ENCODE results near the gene CABCOCO1. TPM values are rescaled to one million over a fixed set of nuclear protein-coding genes. Genes with fewer than 3 reads are reported as not detected.

CABCOCO1 gene
- total RNA-seq, 1 experiment from 2014 or later, result not detected

DNA sequence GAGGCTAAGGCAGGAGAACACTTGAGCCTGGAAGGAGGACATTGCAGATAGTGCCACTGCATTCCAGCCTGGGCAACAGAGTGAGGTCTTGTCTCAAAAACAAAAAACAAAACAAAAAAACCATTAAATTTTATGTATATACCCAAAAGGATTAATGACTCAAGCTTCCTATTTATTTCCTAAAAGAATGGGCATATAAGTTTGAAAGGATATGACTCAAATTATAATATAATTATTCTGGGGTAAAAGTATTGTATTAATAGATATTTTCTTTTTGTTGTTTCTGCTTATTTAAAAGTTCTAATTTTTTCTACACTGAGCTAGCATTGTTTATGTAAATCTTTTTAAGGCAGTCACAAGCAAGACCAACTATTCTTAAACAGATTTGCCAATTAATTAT lies 42.2 kb upstream of the CABCOCO1 start:
- Mint-ChIP-seq H3K36me3 (ENCODE audit: insufficient read depth, unreplicated experiment) (no peaks in the 10 kb centered on the region), H3K4me3 (ENCODE audit: unreplicated experiment) (no peak overlapping the region), H3K27ac (ENCODE audit: unreplicated experiment) (no peak overlapping the region), H3K4me1 (ENCODE audit: low read depth, unreplicated experiment) (peaks cover 11% of the 10 kb centered on the region), H3K27me3 (ENCODE audit: insufficient read depth, unreplicated experiment) (peaks cover 12% of the 10 kb centered on the region), H3K9me3 (ENCODE audit: unreplicated experiment) (no peaks in the 10 kb centered on the region)
- H3K4me3 ChIP-seq (ENCODE audit: low read depth, low read length), result no peak overlapping the region
- no peaks in the 10 kb centered on the region for H3K36me3 ChIP-seq (ENCODE audit: control insufficient read depth, insufficient read depth, low read length)
- no peak for DNase-seq
- POLR2A ChIA-PET, result no interaction called here
- H3K9me3 ChIP-seq, result no peaks in the 10 kb centered on the region
- intact Hi-C loops (cut with micrococcal nuclease; ENCODE audit: unreplicated experiment), result loop anchor here (10.0 kb wide), 1 partner anchor 294 kb away; no protein-coding TSS in a partner anchor
- TF ChIP-seq, protein P1, sequence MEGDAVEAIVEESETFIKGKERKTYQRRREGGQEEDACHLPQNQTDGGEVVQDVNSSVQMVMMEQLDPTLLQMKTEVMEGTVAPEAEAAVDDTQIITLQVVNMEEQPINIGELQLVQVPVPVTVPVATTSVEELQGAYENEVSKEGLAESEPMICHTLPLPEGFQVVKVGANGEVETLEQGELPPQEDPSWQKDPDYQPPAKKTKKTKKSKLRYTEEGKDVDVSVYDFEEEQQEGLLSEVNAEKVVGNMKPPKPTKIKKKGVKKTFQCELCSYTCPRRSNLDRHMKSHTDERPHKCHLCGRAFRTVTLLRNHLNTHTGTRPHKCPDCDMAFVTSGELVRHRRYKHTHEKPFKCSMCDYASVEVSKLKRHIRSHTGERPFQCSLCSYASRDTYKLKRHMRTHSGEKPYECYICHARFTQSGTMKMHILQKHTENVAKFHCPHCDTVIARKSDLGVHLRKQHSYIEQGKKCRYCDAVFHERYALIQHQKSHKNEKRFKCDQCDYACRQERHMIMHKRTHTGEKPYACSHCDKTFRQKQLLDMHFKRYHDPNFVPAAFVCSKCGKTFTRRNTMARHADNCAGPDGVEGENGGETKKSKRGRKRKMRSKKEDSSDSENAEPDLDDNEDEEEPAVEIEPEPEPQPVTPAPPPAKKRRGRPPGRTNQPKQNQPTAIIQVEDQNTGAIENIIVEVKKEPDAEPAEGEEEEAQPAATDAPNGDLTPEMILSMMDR (IDR thresholded peaks at IDR 0.05; ENCODE audit: insufficient read depth in 1 of 2, low read depth in 1 of 2, low read length in 1 of 2, severe bottlenecking in 1 of 2, unreplicated experiment in 1 of 2), result no peak
- CTCF ChIA-PET, result no interaction called here
- no TSS peak for BruUV-seq (replicated peaks)
- no peaks in the 10 kb centered on the region for H3K4me1 ChIP-seq
- H3K27me3 ChIP-seq (replicated peaks; ENCODE audit: control insufficient read depth, insufficient read depth, low read length), result no peaks in the 10 kb centered on the region

- H3K36me3 Mint-ChIP-seq (ENCODE audit: insufficient read depth, unreplicated experiment), result no peaks in the 10 kb centered on the region
- intact Hi-C loops (cut with micrococcal nuclease; ENCODE audit: unreplicated experiment), result loop anchor here (10.0 kb wide), 1 partner anchor 293 kb away; no protein-coding TSS in a partner anchor
- no peaks in the 10 kb centered on the region for H3K9me3 ChIP-seq
- H3K27me3 Mint-ChIP-seq (ENCODE audit: insufficient read depth, unreplicated experiment), result peaks cover 12% of the 10 kb centered on the region
- no peak overlapping the region for H3K27ac Mint-ChIP-seq (ENCODE audit: unreplicated experiment)
- no peaks in the 10 kb centered on the region for H3K9me3 Mint-ChIP-seq (ENCODE audit: unreplicated experiment)
- ChIA-PET CTCF (interaction anchor here (0.6 kb wide), 1 partner anchor 129 kb away, joined by 3 read pairs; no protein-coding TSS in a partner anchor), POLR2A (no interaction called here)
- no TSS peak for BruUV-seq (replicated peaks)
- no peaks in the 10 kb centered on the region for H3K27me3 ChIP-seq (replicated peaks; ENCODE audit: control insufficient read depth, insufficient read depth, low read length)
- H3K4me1 ChIP-seq, result no peaks in the 10 kb centered on the region
- H3K4me1 Mint-ChIP-seq (ENCODE audit: low read depth, unreplicated experiment), result peaks cover 11% of the 10 kb centered on the region
- peak in 1 of 2 experiments; percentile 17 for DNase-seq
- TF ChIP-seq, protein P1 (IDR thresholded peaks at IDR 0.05; ENCODE audit: insufficient read depth in 1 of 2, low read depth in 1 of 2, low read length in 1 of 2, severe bottlenecking in 1 of 2, unreplicated experiment in 1 of 2), result no peak
- no peak overlapping the region for H3K4me3 Mint-ChIP-seq (ENCODE audit: unreplicated experiment)
- H3K36me3 ChIP-seq (ENCODE audit: control insufficient read depth, insufficient read depth, low read length), result no peaks in the 10 kb centered on the region
- H3K4me3 ChIP-seq (ENCODE audit: low read depth, low read length), result no peak overlapping the region
Observed at GRCh38 chr10:61621605-61622051, 41.1 kb upstream of the CABCOCO1 start.

GRCh38 chr10:61623161-61623560 lies 39.6 kb upstream of the CABCOCO1 start:
- Histone ChIP-seq H3K27me3 (replicated peaks; ENCODE audit: control insufficient read depth, insufficient read depth, low read length) (no peaks in the 10 kb centered on the region), H3K36me3 (ENCODE audit: control insufficient read depth, insufficient read depth, low read length) (no peaks in the 10 kb centered on the region), H3K4me3 (ENCODE audit: low read depth, low read length) (no peak overlapping the region), H3K9me3 (no peaks in the 10 kb centered on the region), H3K4me1 (peaks cover under 1% of the 10 kb centered on the region)
- no peak for DNase-seq
- Mint-ChIP-seq H3K9me3 (ENCODE audit: unreplicated experiment) (no peaks in the 10 kb centered on the region), H3K36me3 (ENCODE audit: insufficient read depth, unreplicated experiment) (no peaks in the 10 kb centered on the region), H3K4me1 (ENCODE audit: low read depth, unreplicated experiment) (peaks cover 11% of the 10 kb centered on the region), H3K27me3 (ENCODE audit: insufficient read depth, unreplicated experiment) (peaks cover 6% of the 10 kb centered on the region), H3K27ac (ENCODE audit: unreplicated experiment) (no peak overlapping the region), H3K4me3 (ENCODE audit: unreplicated experiment) (no peak overlapping the region)
- no TSS peak for BruUV-seq (replicated peaks)
- POLR2A ChIA-PET, result interaction anchor here (0.5 kb wide), 1 partner anchor 393 kb away, joined by 4 read pairs; no protein-coding TSS in a partner anchor
- CTCF ChIA-PET, result no interaction called here
- TF ChIP-seq, protein P1 (IDR thresholded peaks at IDR 0.05; ENCODE audit: insufficient read depth in 1 of 2, low read depth in 1 of 2, low read length in 1 of 2, severe bottlenecking in 1 of 2, unreplicated experiment in 1 of 2), result no peak
- intact Hi-C loops (cut with micrococcal nuclease; ENCODE audit: unreplicated experiment), result loop anchor here (10.0 kb wide), 1 partner anchor 292 kb away; no protein-coding TSS in a partner anchor
